Effector memory CD8-positive, alpha-beta T cell (primary cell): ENCODE results near the gene SKAP1.

Experiments
- ATAC-seq: fragments of 150-1000 bp; cut with Tn5 transposase; replicated peaks from 2 replicates; pipeline ENCODE4 v1.10.0; 2021; ENCODE audit warnings: mild to moderate bottlenecking, moderate library complexity
- DNase-seq, 3 experiments: peaks; one replicate each; pipeline ENCODE4 v3.0.0; 2021
- H3K27ac Mint-ChIP-seq, 2 donors: one replicate each; pipeline ENCODE4 v1.8.0; 2022; ENCODE audit warnings: mild to moderate bottlenecking in 2 of 2, mixed read lengths in 2 of 2, moderate library complexity in 2 of 2
- H3K27me3 Mint-ChIP-seq, 2 donors: one replicate each; pipeline ENCODE4 v1.8.0; 2022; ENCODE audit warnings: mixed read lengths in 2 of 2
- H3K36me3 Mint-ChIP-seq: one replicate; pipeline ENCODE4 v1.8.0; 2022; ENCODE audit warnings: mild to moderate bottlenecking, moderate library complexity, mixed read lengths; ENCODE audit not compliant: insufficient read depth
- H3K4me1 Mint-ChIP-seq, 2 donors: one replicate each; pipeline ENCODE4 v1.8.0; 2022; ENCODE audit warnings: low read depth in 2 of 2, mixed read lengths in 2 of 2
- H3K4me3 Mint-ChIP-seq, 2 donors: one replicate each; pipeline ENCODE4 v1.8.0; 2022; ENCODE audit warnings: mild to moderate bottlenecking in 2 of 2, mixed read lengths in 2 of 2, moderate library complexity in 2 of 2
- H3K9me3 Mint-ChIP-seq, 2 donors: one replicate each; pipeline ENCODE4 v1.8.0; 2022; ENCODE audit warnings: mixed read lengths in 2 of 2

The SKAP1 gene

DNA sequence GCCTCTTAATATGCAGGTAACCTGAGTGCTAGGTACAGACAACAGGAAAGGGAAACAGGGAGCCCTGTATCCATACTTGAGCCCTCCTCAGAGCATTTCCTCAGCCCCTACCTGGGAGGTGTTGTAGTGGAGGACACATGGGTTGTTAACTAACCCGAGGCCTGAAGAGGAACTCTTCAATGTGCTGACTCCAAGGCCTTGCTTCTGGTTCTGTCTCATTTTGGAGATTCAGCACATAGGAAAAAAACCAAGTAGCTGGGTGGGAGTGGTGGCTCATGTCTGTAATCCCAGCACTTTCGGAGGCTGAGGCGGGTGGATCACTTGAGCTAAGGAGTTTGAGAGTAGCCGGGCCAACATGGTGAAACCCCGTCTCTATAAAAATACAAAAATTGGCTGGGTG is 297.6 kb downstream of the SKAP1 start:
- ATAC-seq (no peak), DNase-seq (no peak)
- H3K36me3 Mint-ChIP-seq: peaks cover 55% of the 10 kb centered on the region
- no peak overlapping the region for H3K27ac Mint-ChIP-seq
- H3K4me3 Mint-ChIP-seq: no peak overlapping the region
- no peaks in the 10 kb centered on the region for H3K9me3 Mint-ChIP-seq
- no peaks in the 10 kb centered on the region for H3K27me3 Mint-ChIP-seq
- peaks cover 0 to 3% of the 10 kb centered on the region in 2 donors for H3K4me1 Mint-ChIP-seq

DNA sequence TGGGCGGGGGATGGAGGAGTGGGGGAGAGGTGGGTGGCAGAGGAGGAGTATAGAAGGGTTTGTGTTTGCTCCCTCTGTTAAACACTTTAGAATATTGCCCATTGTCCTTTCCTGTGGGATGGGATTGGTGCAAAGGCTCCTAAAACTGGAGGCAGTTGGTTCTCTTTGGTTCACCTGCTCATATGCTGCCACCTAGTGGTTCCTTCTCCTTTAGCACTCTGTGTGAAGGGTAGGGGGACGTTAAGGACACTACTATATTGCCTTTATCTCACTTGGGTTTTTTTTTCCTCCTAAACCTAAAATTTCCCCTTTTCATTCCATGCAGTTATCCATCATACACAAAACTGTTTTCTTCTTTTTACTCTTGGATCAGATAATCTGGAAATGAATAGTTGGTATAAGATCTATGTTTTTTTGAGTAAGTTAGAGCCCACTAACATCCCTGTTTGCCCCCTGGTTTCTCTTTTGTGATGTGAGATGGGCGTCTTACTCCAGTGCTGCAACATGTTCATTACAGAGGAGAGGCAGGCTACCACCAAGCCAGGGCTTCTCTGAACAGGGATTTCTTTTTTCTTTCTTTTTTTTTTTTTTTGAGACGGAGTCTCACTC is 298.7 kb downstream of the SKAP1 start:
- H3K27me3 Mint-ChIP-seq: no peaks in the 10 kb centered on the region
- H3K27ac Mint-ChIP-seq: peak overlapping the region; percentile 19 to 59
- DNase-seq (peak; percentile 45 to 52 (median 48)), ATAC-seq (peak; percentile 76)
- H3K4me1 Mint-ChIP-seq: peaks cover 0 to 3% of the 10 kb centered on the region in 2 donors
- no peak overlapping the region for H3K4me3 Mint-ChIP-seq
- H3K9me3 Mint-ChIP-seq: no peaks in the 10 kb centered on the region
- peaks cover 45% of the 10 kb centered on the region for H3K36me3 Mint-ChIP-seq

DNA sequence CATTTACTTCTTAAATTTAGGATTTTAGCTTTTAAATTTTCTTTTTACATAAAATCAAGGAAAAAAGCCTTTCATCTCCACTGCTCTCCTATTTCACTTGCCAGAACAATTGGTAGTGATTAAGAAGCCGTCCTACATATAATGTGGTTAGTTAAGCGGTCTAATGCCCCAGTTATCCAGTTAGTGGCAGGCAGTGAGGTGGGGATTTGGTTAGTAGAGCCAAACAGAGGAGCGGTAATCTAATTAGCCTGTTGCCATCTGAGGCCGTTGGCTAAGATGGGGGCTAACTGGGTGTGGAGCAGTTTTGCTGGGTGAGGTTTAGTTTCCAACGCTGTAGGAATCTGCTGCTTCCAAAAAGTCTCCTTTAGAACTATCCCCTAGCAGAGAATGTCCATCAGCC is 300.0 kb downstream of the SKAP1 start:
- Mint-ChIP-seq H3K27ac (peak overlapping the region in 1 of 2 donors; percentile 73), H3K36me3 (peaks cover 43% of the 10 kb centered on the region)
- ATAC-seq: no peak

DNA sequence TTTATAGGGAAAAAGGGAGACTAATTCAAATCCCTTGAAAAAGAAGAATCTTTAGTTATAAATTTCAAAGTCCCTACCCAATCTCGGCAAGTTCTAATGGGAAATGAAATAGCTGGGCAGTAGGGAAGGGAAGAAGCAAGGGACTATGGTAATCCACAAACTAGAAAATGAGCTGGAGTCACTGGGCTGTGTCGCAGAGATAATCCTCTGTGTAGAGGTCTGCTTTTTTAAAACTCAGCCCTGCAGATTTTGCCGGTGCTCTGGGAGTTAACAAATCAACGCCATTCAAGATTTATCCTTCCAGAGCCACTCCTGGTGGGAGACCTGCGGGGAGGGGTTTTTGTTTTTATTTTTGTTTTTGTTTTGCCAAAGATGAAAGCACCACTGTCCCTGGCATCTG is 301.6 kb downstream of the SKAP1 start:
- peaks cover 0 to 3% of the 10 kb centered on the region in 2 donors for H3K4me1 Mint-ChIP-seq

More for the DNA sequence above, 300.0 kb downstream of the SKAP1 start:
- no peaks in the 10 kb centered on the region for H3K27me3 Mint-ChIP-seq
- no peak overlapping the region for H3K4me3 Mint-ChIP-seq
- DNase-seq: no peak
- H3K9me3 Mint-ChIP-seq: no peaks in the 10 kb centered on the region
- peaks cover 0 to 3% of the 10 kb centered on the region in 2 donors for H3K4me1 Mint-ChIP-seq

DNA sequence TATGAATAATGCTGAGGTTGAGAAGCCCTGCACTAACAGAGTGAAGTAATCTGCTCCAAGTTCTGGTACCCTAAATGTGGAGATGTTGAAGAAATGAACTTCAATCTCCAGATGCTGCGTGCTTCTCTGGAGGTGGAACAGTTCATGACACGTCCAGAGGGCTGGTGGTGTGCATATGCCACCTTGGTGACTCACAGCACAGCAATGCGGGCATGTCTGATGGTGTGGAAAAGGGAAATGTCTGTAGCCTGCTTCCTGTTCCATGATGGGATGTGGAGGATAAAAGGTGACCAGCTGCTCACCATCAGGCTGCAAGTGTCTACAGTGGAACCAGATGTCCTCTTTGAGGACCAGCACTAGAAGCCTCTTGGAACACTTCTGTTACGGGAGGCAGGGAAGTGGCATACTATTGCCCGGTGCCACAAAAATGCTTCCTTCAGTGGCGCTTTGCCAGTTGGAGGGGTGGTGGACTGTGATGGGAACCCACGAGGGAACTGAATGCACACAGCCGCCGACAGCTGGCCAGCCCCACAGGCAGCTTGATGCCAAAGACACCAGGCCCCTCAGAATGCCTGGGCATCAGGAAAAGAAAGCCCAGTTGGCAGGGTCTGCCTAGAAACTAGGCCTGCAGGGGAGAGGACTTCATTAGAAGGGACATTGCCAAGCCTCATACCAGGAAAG is 302.5 kb downstream of the SKAP1 start:
- no peaks in the 10 kb centered on the region for H3K9me3 Mint-ChIP-seq
- no peak overlapping the region for H3K4me3 Mint-ChIP-seq
- no peaks in the 10 kb centered on the region for H3K27me3 Mint-ChIP-seq
- peak overlapping the region; percentile 10 to 76 for H3K27ac Mint-ChIP-seq
- no peak for DNase-seq
- no peak for ATAC-seq
- peaks cover 44% of the 10 kb centered on the region for H3K36me3 Mint-ChIP-seq
- peaks cover 0 to 3% of the 10 kb centered on the region in 2 donors for H3K4me1 Mint-ChIP-seq

More for the DNA sequence above, 301.6 kb downstream of the SKAP1 start:
- H3K27me3 Mint-ChIP-seq: no peaks in the 10 kb centered on the region
- H3K4me3 Mint-ChIP-seq: no peak overlapping the region
- ATAC-seq (no peak), DNase-seq (no peak)
- H3K36me3 Mint-ChIP-seq: peaks cover 44% of the 10 kb centered on the region
- H3K27ac Mint-ChIP-seq: peak overlapping the region in 1 of 2 donors; percentile 76
- H3K9me3 Mint-ChIP-seq: no peaks in the 10 kb centered on the region

DNA sequence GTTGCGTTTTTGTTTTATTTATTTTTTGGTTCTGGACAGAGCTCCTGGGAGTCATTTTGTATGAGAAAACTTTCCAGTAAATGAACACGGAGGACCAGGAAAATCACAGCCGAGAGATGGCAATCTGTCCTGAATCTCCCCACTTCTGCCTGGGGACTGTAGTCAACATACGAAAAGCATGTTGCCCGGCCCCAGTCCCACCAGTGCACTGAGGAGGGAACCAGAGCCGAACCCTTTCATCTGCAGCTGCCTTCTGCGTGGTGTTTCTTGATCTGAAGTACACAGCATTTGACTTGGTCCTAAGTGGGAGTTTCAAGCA is 303.5 kb downstream of the SKAP1 start:
- Mint-ChIP-seq H3K4me1 (peaks cover 0 to 3% of the 10 kb centered on the region in 2 donors), H3K4me3 (no peak overlapping the region), H3K36me3 (peaks cover 41% of the 10 kb centered on the region), H3K27ac (no peak overlapping the region), H3K9me3 (no peaks in the 10 kb centered on the region), H3K27me3 (no peaks in the 10 kb centered on the region)
- DNase-seq: no peak
- ATAC-seq: no peak

DNA sequence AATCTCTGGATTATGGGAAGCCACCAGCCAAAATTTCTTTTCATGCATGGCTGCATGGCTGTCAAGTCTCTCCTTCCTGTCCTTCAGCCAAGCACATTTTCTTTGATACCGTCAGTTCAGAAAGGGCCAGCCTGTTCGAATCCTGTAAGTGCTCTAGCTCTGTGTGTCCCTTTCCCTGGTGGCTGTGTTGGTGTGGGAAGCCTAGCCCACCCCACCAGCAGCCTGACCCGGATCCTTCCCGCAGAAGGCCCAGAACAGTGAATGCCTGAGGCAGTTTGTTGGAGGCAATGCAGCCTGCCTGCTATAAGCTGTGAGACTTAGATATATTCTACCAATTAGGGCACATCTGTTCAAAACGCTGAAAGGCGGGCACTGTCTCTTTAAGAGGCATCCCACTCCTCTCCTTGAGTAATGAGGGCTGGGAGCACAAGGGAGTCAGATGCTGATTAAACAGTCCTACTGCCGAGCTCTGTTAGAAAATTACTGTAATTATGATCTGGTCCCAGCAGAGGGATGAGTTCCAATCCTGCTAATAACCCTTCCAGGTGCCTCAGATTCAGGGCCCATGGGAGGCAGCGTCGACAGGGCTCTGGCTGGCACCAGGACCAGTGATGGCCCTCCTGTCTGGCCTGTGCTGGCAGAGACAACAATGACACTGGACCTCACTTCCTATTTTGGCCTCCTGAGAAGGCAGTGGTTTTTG is 304.0 kb downstream of the SKAP1 start:
- Mint-ChIP-seq H3K9me3 (no peaks in the 10 kb centered on the region), H3K27me3 (no peaks in the 10 kb centered on the region), H3K4me3 (no peak overlapping the region), H3K36me3 (peaks cover 43% of the 10 kb centered on the region), H3K27ac (peak overlapping the region in 1 of 2 donors; percentile 55), H3K4me1 (no peaks in the 10 kb centered on the region)
- no peak for ATAC-seq
- DNase-seq: no peak

DNA sequence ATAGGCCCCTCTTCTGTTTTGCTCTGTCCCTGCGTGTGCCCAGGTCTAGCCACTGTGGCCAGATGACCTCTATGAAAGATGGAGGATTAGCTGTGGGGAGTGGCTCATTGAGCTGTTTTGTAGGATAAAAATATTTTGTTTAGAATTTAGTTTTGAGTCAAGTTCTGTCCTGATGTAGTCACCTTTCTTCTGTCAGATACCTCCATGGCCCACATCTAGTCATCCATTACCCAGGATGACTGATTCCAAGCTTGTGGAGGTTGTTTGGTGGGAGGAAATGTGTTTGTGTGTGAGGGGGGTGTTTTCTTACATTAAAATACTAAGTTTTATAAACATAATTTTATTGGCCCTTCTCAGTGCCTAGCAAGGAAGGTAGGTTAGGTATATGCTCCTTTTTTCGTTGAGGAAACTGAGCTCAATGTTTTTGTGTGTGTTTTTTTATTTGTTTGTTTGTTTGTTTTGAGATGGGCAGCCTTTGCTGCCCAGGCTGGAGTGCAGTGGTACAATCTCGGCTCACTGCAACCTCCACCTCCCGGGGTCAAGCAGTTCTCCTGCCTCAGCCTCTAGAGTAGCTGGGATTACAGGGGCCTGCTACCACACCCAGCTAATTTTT is 306.1 kb downstream of the SKAP1 start:
- Mint-ChIP-seq H3K27me3 (no peaks in the 10 kb centered on the region), H3K4me1 (no peaks in the 10 kb centered on the region), H3K9me3 (no peaks in the 10 kb centered on the region), H3K4me3 (no peak overlapping the region), H3K27ac (peak overlapping the region in 1 of 2 donors; percentile 75), H3K36me3 (peaks cover 53% of the 10 kb centered on the region)
- ATAC-seq (no peak), DNase-seq (no peak)

DNA sequence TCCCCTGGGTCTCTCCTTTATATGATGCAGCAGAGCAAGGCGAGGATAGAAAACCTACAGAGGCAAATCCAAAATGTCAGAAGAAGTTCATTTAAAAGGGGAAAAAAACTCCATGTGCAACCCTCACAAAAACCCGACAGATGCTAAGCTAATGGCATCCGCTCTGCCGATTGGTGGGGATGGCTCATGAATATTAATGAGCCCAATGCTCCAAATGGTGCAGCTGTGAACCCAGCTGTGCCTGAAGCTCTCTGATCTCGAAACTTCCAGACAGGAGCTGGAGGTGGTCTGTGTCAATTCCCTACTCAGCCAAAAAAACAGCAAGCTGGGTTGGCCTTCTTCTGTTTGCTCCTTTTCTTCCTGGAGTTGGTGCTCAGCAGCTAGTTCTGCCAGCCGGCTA is 306.9 kb downstream of the SKAP1 start:
- Mint-ChIP-seq H3K27me3 (no peaks in the 10 kb centered on the region), H3K36me3 (peaks cover 61% of the 10 kb centered on the region), H3K4me1 (no peaks in the 10 kb centered on the region), H3K9me3 (no peaks in the 10 kb centered on the region), H3K4me3 (no peak overlapping the region), H3K27ac (no peak overlapping the region)
- DNase-seq (no peak), ATAC-seq (no peak)

DNA sequence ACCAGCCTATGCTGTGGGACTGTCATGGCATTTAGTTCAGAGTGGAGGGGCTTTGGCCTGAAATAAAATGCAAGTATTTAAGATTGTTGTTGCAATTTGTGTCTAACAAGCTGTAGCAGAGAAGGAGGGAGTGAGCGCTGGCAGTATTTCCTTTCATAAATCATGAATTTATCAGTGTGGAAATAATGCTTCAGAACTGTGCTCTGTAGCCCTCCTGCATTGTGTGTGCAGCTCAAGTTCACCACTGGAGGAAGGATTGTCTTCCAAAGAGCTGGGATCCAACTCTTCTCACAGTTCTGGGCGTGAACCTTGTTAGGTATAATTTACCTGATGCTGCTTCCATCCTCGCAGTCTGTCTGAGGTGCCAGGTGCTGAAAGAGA is 307.4 kb downstream of the SKAP1 start:
- Mint-ChIP-seq H3K27ac (peak overlapping the region; percentile 35 to 44), H3K4me1 (no peaks in the 10 kb centered on the region), H3K9me3 (no peaks in the 10 kb centered on the region), H3K27me3 (no peaks in the 10 kb centered on the region), H3K36me3 (peaks cover 65% of the 10 kb centered on the region), H3K4me3 (no peak overlapping the region)
- DNase-seq (no peak), ATAC-seq (no peak)

DNA sequence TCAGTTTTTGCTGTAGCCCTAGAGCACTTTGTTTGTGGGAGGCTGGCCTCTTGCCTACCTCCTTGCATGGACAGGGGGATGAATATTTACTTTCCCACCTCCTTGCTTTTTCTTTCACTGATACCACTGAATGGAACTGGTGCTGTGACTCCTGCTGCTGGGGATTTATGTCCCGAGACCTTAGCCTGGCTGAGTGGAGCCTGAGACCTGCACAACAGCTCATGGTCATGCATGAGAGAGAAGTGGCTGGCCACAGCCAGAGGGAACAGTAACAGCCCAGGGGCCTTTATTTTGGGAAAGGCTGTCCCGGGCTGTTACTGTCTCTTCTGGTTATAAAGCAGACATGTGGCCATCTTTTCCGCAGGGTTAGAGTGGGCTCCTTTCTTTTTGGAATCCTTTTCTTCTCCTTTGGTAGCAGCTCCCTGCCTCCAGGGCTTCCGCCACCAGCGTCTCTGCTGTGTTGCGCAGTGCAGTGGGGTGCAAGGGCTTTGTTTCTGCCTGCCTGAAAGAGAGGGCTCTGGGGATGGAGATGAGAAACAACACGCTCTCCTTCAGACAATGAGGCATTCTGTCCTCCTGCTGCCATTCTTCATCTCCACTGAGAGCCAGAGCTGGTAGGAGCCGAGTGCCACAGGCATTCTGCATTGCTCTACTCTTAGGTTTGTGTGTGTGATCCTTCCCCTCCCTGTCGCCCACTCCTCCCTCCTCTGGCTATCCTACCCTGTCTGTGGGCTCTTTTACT is 307.9 kb downstream of the SKAP1 start:
- peaks cover 71% of the 10 kb centered on the region for H3K36me3 Mint-ChIP-seq
- H3K9me3 Mint-ChIP-seq: no peaks in the 10 kb centered on the region
- no peaks in the 10 kb centered on the region for H3K4me1 Mint-ChIP-seq
- peak overlapping the region; percentile 35 to 44 for H3K27ac Mint-ChIP-seq
- DNase-seq: no peak
- H3K27me3 Mint-ChIP-seq: no peaks in the 10 kb centered on the region
- ATAC-seq: no peak
- no peak overlapping the region for H3K4me3 Mint-ChIP-seq

DNA sequence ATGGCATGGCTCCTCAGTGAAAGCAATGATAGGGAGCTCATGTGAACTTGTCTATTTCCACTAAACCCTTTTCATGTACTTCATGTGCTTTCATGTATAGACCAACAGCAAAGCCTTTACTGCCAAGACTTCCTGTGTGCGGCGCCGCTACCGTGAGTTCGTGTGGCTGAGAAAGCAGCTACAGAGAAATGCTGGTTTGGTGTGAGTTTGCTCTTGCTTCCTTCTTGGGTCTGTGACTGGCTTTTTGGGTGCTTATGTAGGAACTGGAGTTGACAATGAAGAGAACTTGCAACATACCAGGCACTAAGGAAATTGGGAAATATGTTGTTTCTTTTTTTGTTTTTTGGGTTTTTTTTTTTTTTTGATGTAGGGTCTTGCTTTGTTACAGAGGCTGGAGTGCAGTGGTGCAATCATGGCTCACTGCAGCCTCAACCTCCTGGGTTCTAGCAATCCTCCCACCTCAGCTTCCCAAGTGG is 316.8 kb downstream of the SKAP1 start:
- DNase-seq (peak; percentile 14 to 31 (median 23)), ATAC-seq (peak; percentile 85)
- peak overlapping the region in 1 of 2 donors; percentile 32 for H3K4me3 Mint-ChIP-seq
- H3K27me3 Mint-ChIP-seq: no peaks in the 10 kb centered on the region
- peaks cover 33 to 40% of the 10 kb centered on the region in 2 donors for H3K4me1 Mint-ChIP-seq
- H3K9me3 Mint-ChIP-seq: no peaks in the 10 kb centered on the region
- peaks cover 58% of the 10 kb centered on the region for H3K36me3 Mint-ChIP-seq
- H3K27ac Mint-ChIP-seq: peak overlapping the region; percentile 86 to 89

DNA sequence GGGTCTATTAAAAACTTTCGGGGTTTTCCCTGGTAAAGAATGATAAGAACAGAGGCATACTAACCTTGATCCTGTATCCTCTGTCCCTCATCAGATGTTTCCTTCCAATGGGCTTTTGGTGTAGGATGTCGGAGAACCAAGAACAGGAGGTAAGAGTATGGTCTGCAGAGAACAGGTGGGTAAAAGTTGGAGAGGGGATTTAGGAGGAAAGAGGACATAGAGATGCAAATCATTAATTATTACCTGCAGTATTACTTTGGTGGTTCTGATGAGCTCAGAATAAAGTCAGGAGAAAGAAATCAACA is 318.1 kb downstream of the SKAP1 start:
- ATAC-seq (no peak), DNase-seq (no peak)
- Mint-ChIP-seq H3K4me3 (peak overlapping the region in 1 of 2 donors; percentile 30), H3K27ac (peak overlapping the region; percentile 86 to 89), H3K4me1 (peaks cover 42 to 49% of the 10 kb centered on the region in 2 donors), H3K9me3 (no peaks in the 10 kb centered on the region), H3K36me3 (peaks cover 58% of the 10 kb centered on the region), H3K27me3 (no peaks in the 10 kb centered on the region)
